Smooth muscle cell (in vitro differentiated cells): ENCODE measurements around the gene OXSR1. TPM values are rescaled to one million over a fixed set of nuclear protein-coding genes. Genes with fewer than 3 reads are reported as not detected.

Source experiments
- DNase-seq: peaks from one replicate; lab custom pipeline; 2025; ENCODE audit not compliant: unreplicated experiment; lab: John Stamatoyannopoulos, UW
- H2AFZ ChIP-seq: fragments of 200-600 bp; sonication (generic); 2 replicates; pipeline ENCODE4 v1.6.0; 2016; ENCODE audit warnings: antibody characterized with exemption, low read depth, mild to moderate bottlenecking
- H3F3A ChIP-seq: fragments of 200-600 bp; sonication (generic); 2 replicates; pipeline ENCODE4 v1.6.0; 2017; ENCODE audit warnings: antibody characterized with exemption, low read depth
- H3K27ac ChIP-seq: fragments of 200-600 bp; sonication (generic); 2 replicates; pipeline ENCODE4 v1.5.1; 2016; ENCODE audit warnings: low read depth, mild to moderate bottlenecking
- H3K27me3 ChIP-seq: fragments of 200-600 bp; sonication (generic); 2 replicates; pipeline ENCODE4 v1.6.1; 2016; ENCODE audit warnings: low read depth, mild to moderate bottlenecking
- H3K36me3 ChIP-seq: fragments of 200-600 bp; sonication (generic); 2 replicates; pipeline ENCODE4 v1.5.1; 2016; ENCODE audit warnings: low read depth
- H3K4me1 ChIP-seq: fragments of 200-600 bp; sonication (generic); 2 replicates; pipeline ENCODE4 v1.5.1; 2016; ENCODE audit warnings: low read depth
- H3K4me2 ChIP-seq: fragments of 200-600 bp; sonication (generic); 2 replicates; pipeline ENCODE4 v1.6.0; 2016; ENCODE audit warnings: mild to moderate bottlenecking
- H3K4me3 ChIP-seq: fragments of 200-600 bp; sonication (generic); 2 replicates; pipeline ENCODE4 v1.5.1; 2016; ENCODE audit warnings: mild to moderate bottlenecking
- H3K79me2 ChIP-seq: fragments of 200-600 bp; sonication (generic); 2 replicates; pipeline ENCODE4 v1.6.0; 2016; ENCODE audit warnings: low read depth, mild to moderate bottlenecking
- H3K9ac ChIP-seq: fragments of 200-600 bp; sonication (generic); 2 replicates; pipeline ENCODE4 v1.6.0; 2016; ENCODE audit warnings: low read depth
- H3K9me3 ChIP-seq: fragments of 200-600 bp; sonication (generic); replicated peaks from 2 replicates; pipeline ENCODE4 v1.5.1; 2016; ENCODE audit warnings: low read depth
- H4K20me1 ChIP-seq: fragments of 200-600 bp; sonication (generic); 2 replicates; pipeline ENCODE4 v1.6.0; 2016; ENCODE audit warnings: low read depth
- CTCF ChIP-seq: fragments of 200-600 bp; sonication (generic); IDR thresholded peaks from 2 replicates; pipeline ENCODE4 v1.5.1; 2017; ENCODE audit warnings: borderline replicate concordance, mild to moderate bottlenecking, antibody characterized with exemption; ENCODE audit not compliant: insufficient read depth, poor library complexity, severe bottlenecking
- WGBS: methylation state at CpG from one replicate; pipeline ENCODE4 v1.1.7; 2016; ENCODE audit warnings: low lambda C conversion rate; 5-methylcytosine and 5-hydroxymethylcytosine counted together
- polyA plus RNA-seq: library from polyadenylated mRNA; unstranded; fragments of >200 nt; fragmentation: Nextera tagmentation; extraction: Ambion mirVana; gene quantifications from 2 replicates; pipeline ENCODE4 v1.2.1, GENCODE V29; 2016
- total RNA-seq: library from RNA; depleted of rRNA; stranded (reverse); fragments of >200 nt; gene quantifications from 2 replicates; pipeline ENCODE4 v1.2.3, GENCODE V29; 2014

The OXSR1 gene
- total and polyA plus RNA-seq, 2 experiments from 2014 or later, result 11.9 to 50.6 TPM

- no peak for TF ChIP-seq CTCF
- Histone ChIP-seq H3K4me3 (no peak overlapping the region), H3K4me1 (no peaks in the 10 kb centered on the region), H3K9me3 (no peaks in the 10 kb centered on the region), H4K20me1 (no peaks in the 10 kb centered on the region), H3K79me2 (no peaks in the 10 kb centered on the region), H3F3A (peaks cover 3% of the 10 kb centered on the region), H3K36me3 (peaks cover 26% of the 10 kb centered on the region), H3K4me2 (no peak overlapping the region), H2AFZ (no peak overlapping the region), H3K27ac (no peak overlapping the region), H3K27me3 (no peaks in the 10 kb centered on the region), H3K9ac (no peak overlapping the region)
- DNase-seq, result no peak
- 94% methylated on average over 4 of the region's 4 CpGs for WGBS
These were observed 88.4 kb downstream of the OXSR1 start for GRCh38 chr3:38253704-38254103.

GRCh38 chr3:38254872-38255271 is 89.5 kb downstream of the OXSR1 start:
- H3K9me3 ChIP-seq, result no peaks in the 10 kb centered on the region
- H4K20me1 ChIP-seq, result no peaks in the 10 kb centered on the region
- 99% methylated on average over 2 of the region's 2 CpGs for WGBS
- TF ChIP-seq CTCF, result no peak
- H3K27ac ChIP-seq, result no peak overlapping the region
- no peak for DNase-seq
- no peaks in the 10 kb centered on the region for H3K4me1 ChIP-seq
- no peak overlapping the region for H3K4me2 ChIP-seq
- H3K27me3 ChIP-seq, result no peaks in the 10 kb centered on the region
- H3K9ac ChIP-seq, result no peak overlapping the region
- no peaks in the 10 kb centered on the region for H3K79me2 ChIP-seq
- H3K36me3 ChIP-seq, result peaks cover 26% of the 10 kb centered on the region
- H3F3A ChIP-seq, result peaks cover 3% of the 10 kb centered on the region
- no peak overlapping the region for H2AFZ ChIP-seq
- no peak overlapping the region for H3K4me3 ChIP-seq

GRCh38 chr3:38255627-38256026 is 90.3 kb downstream of the OXSR1 start:
- DNase-seq, result no peak
- Histone ChIP-seq H3K4me2 (no peak overlapping the region), H3K36me3 (peaks cover 26% of the 10 kb centered on the region), H4K20me1 (no peaks in the 10 kb centered on the region), H3K4me1 (no peaks in the 10 kb centered on the region), H3F3A (peaks cover 3% of the 10 kb centered on the region), H2AFZ (no peak overlapping the region), H3K9ac (no peak overlapping the region), H3K4me3 (no peak overlapping the region), H3K27ac (no peak overlapping the region), H3K9me3 (no peaks in the 10 kb centered on the region), H3K79me2 (no peaks in the 10 kb centered on the region), H3K27me3 (no peaks in the 10 kb centered on the region)
- no peak for TF ChIP-seq CTCF
- 100% methylated on average over 1 of the region's 1 CpG for WGBS

DNA sequence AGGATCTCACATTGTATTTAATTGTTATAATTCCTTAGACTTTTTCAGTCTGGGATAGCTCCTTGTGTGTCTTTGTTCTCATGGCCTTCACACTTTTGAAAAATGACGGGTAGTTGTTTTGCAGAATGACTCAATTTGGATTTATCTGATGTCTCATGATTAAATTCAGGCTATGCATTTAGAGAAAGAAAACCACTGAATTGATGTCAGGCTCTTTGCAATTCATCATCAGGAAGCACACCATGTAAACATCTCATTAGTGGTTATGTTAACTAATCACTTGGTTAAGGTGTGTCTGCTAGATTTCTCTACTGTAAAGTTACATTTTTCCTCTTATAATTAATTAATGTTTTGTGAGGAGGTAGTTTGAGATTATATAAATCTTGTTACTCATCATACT is 92.2 kb downstream of the OXSR1 start:
- H3K9ac ChIP-seq, result no peak overlapping the region
- no peak overlapping the region for H3K4me2 ChIP-seq
- DNase-seq, result no peak
- H3K79me2 ChIP-seq, result no peaks in the 10 kb centered on the region
- no peak overlapping the region for H3K27ac ChIP-seq
- no peak overlapping the region for H3K4me3 ChIP-seq
- H3K4me1 ChIP-seq, result no peaks in the 10 kb centered on the region
- TF ChIP-seq CTCF, result no peak
- H3K36me3 ChIP-seq, result peaks cover 16% of the 10 kb centered on the region
- 54% methylated on average over 1 of the region's 1 CpG for WGBS
- H3F3A ChIP-seq, result peaks cover 3% of the 10 kb centered on the region
- no peaks in the 10 kb centered on the region for H4K20me1 ChIP-seq
- H3K9me3 ChIP-seq, result no peaks in the 10 kb centered on the region
- H2AFZ ChIP-seq, result no peak overlapping the region
- H3K27me3 ChIP-seq, result no peaks in the 10 kb centered on the region
